ENCODE results near the gene HSFX3. TPM values are rescaled to one million over a fixed set of nuclear protein-coding genes. Genes with fewer than 3 reads are reported as not detected.
"Not testable (repeated sequence)": the region's sequence is repeated elsewhere in the genome, so short reads cannot be mapped to it uniquely, and the experiment has no call there.

Gene HSFX3
- total RNA-seq, 1 donor from 2014 or later: not detected

DNA sequence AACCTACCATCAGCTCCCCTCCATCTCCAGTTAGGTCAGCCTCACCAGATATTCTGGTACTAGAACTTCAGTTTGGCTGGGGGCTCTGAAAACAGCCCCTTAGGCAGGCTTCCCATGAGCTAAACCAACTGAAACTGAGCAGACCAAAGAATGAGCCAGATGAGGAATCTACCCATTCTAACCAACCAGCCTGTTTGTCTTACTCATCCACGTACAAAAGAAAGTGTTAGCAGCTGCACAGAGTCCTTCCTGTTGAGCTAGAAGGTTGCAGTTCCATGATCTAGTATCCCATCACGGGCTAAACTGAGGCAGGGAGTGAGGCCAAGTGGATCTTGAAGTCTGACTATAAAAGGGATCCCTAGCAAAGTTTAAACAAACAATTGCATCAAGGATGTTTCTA, 20.0 kb upstream of the HSFX3 start:
- peaks cover 0 to 2% (median 0%) of the 10 kb centered on the region in 3 donors for H3K4me1 ChIP-seq (ENCODE audit: control insufficient read depth in 3 of 3, insufficient read depth in 3 of 3, low read length in 3 of 3)
- no peaks in the 10 kb centered on the region for H3K27me3 ChIP-seq (ENCODE audit: control insufficient read depth in 3 of 3, insufficient read depth in 3 of 3, low read length in 3 of 3)
- no peak overlapping the region for H3K4me3 ChIP-seq (ENCODE audit: low read length in 3 of 3)
- no peak overlapping the region for H3K9ac ChIP-seq (ENCODE audit: low read depth in 1 of 3, low read length in 3 of 3)
- H3K9me3 ChIP-seq (ENCODE audit: control insufficient read depth in 3 of 3, low read length in 3 of 3): no peaks in the 10 kb centered on the region
- H3K27ac ChIP-seq (ENCODE audit: low read depth, low read length): no peak overlapping the region
- H3K36me3 ChIP-seq (ENCODE audit: control insufficient read depth in 3 of 3, insufficient read depth in 3 of 3, low read length in 3 of 3): no peaks in the 10 kb centered on the region

DNA sequence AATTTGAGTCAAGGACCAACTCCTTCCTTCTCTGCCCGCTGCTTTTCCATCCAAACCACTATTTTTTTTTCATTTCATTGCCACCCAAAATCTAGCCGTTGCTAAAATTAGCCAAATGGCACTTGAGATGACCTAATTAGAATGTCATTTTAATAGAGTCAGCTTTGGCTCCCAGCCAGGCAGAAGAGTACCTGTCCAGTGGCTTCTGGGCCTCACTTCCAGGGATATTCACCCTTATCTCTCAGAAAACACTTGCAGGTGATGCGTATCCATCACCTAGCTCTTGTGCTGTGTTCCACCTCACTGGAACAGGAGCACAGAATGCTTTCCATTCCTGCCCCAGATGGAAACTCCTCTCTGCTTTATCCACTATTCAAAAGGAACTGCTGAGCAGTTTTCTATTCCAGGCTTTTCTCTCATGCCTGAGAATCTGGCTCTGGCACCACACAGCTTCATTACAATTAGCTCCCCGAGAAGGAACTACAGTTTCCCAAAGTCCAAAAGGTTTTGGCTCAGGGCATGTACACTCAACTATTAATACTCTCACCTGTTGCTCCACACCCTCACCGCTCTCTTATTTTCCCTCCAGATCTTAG, 19.1 kb upstream of the HSFX3 start:
- H3K27me3 ChIP-seq (ENCODE audit: control insufficient read depth in 3 of 3, insufficient read depth in 3 of 3, low read length in 3 of 3): no peaks in the 10 kb centered on the region
- no peak overlapping the region for H3K27ac ChIP-seq (ENCODE audit: low read depth, low read length)
- no peak overlapping the region for H3K9ac ChIP-seq (ENCODE audit: low read depth in 1 of 3, low read length in 3 of 3)
- H3K4me3 ChIP-seq (ENCODE audit: low read length in 3 of 3): no peak overlapping the region
- H3K4me1 ChIP-seq (ENCODE audit: control insufficient read depth in 3 of 3, insufficient read depth in 3 of 3, low read length in 3 of 3): peaks cover 0 to 2% (median 0%) of the 10 kb centered on the region in 3 donors
- H3K36me3 ChIP-seq (ENCODE audit: control insufficient read depth in 3 of 3, insufficient read depth in 3 of 3, low read length in 3 of 3): no peaks in the 10 kb centered on the region
- H3K9me3 ChIP-seq (ENCODE audit: control insufficient read depth in 3 of 3, low read length in 3 of 3): no peaks in the 10 kb centered on the region

DNA sequence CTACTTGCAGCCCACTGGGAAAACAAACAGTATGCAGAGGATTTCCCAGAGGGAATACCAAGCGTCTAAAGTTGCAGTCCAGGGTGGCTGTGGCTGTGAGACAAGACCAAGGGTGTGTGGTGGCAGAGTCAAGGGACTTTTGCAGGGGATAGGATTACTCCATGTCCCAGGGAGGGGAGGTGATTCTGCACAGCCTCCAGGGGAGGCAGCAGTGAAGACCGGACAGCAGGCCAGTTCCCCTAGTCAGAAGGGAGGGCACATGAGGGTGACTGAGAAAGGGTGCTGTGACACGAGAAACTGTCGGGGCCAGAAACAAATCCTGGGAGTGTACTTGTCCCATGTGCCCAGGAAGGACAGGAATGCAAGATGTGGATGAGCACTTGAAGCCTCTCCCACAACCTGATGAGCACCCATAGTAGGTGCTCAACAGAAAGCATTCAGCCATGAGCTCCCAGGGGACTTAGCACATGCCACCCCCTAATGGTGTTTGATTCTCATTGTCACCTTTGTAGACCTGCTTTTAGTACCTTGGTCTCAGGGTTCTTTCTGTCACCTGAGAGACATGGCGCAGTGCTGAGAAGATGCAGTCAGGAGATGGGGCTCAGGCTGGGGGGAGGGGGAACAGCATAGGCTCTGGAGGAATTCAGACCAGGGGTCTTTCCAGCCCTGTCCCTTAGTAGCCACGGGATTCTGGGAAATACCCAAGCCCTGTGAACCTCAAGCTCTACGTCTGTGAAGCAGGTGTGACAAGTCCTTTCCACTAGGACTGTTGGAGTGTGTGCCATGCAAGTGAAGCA, 18.1 kb upstream of the HSFX3 start:
- no peak overlapping the region for H3K9ac ChIP-seq (ENCODE audit: low read depth in 1 of 3, low read length in 3 of 3)
- peaks cover 0 to 2% (median 0%) of the 10 kb centered on the region in 3 donors for H3K4me1 ChIP-seq (ENCODE audit: control insufficient read depth in 3 of 3, insufficient read depth in 3 of 3, low read length in 3 of 3)
- no peaks in the 10 kb centered on the region for H3K9me3 ChIP-seq (ENCODE audit: control insufficient read depth in 3 of 3, low read length in 3 of 3)
- no peak overlapping the region for H3K27ac ChIP-seq (ENCODE audit: low read depth, low read length)
- H3K27me3 ChIP-seq (ENCODE audit: control insufficient read depth in 3 of 3, insufficient read depth in 3 of 3, low read length in 3 of 3): no peaks in the 10 kb centered on the region
- no peaks in the 10 kb centered on the region for H3K36me3 ChIP-seq (ENCODE audit: control insufficient read depth in 3 of 3, insufficient read depth in 3 of 3, low read length in 3 of 3)
- H3K4me3 ChIP-seq (ENCODE audit: low read length in 3 of 3): no peak overlapping the region

DNA sequence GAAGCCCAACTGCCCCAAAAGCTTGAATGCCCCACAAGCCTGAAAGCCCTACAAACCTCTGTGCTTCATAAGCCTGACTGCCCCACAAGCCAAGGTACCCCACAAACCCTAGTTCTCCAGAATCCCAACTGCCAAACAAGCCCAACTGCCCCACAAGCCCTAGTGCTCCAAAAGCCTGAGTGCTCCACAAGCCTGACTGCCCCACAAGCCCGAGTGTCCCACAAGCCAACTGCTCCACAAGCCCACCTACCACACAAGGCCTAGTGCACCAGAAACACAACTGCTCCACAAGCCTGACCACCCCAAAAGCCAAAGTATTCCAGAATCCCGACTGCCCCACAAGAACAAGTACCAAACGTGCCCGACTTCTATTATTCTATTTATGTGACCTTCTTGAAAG, 13.6 kb upstream of the HSFX3 start:
- no peaks in the 10 kb centered on the region for H3K27me3 ChIP-seq (ENCODE audit: control insufficient read depth in 3 of 3, insufficient read depth in 3 of 3, low read length in 3 of 3)
- no peak overlapping the region for H3K27ac ChIP-seq (ENCODE audit: low read depth, low read length)
- no peaks in the 10 kb centered on the region for H3K36me3 ChIP-seq (ENCODE audit: control insufficient read depth in 3 of 3, insufficient read depth in 3 of 3, low read length in 3 of 3)

DNA sequence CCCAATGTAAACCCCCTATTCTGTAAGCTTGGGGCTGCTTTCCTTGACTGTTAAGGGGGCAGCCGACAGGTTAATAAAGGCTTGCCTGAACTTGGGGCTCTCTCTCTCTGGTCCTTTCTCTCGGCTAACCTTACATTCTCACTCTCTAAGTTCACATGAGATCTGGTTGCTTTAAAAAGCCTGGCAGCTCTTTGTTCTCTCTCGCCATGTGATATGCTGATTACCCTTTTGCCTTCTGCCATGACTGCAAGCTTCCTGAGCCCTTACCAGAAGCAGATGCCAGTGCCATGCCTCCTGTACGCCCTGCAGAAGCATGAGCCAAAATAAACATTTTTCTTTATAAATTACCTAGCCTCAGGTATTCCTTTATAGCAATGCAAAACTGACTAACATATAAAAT, 5.5 kb upstream of the HSFX3 start:
- not testable (repeated sequence) for H3K36me3 ChIP-seq (ENCODE audit: control insufficient read depth in 3 of 3, insufficient read depth in 3 of 3, low read length in 3 of 3); H3K27ac ChIP-seq (ENCODE audit: low read depth, low read length); H3K27me3 ChIP-seq (ENCODE audit: control insufficient read depth in 3 of 3, insufficient read depth in 3 of 3, low read length in 3 of 3); H3K4me3 ChIP-seq (ENCODE audit: low read length in 3 of 3); H3K4me1 ChIP-seq (ENCODE audit: control insufficient read depth in 3 of 3, insufficient read depth in 3 of 3, low read length in 3 of 3); H3K9me3 ChIP-seq (ENCODE audit: control insufficient read depth in 3 of 3, low read length in 3 of 3); H3K9ac ChIP-seq (ENCODE audit: low read depth in 1 of 3, low read length in 3 of 3)

More for the DNA sequence above, 13.6 kb upstream of the HSFX3 start:
- no peak overlapping the region for H3K9ac ChIP-seq (ENCODE audit: low read depth in 1 of 3, low read length in 3 of 3)
- no peaks in the 10 kb centered on the region for H3K4me1 ChIP-seq (ENCODE audit: control insufficient read depth in 3 of 3, insufficient read depth in 3 of 3, low read length in 3 of 3)
- no peaks in the 10 kb centered on the region for H3K9me3 ChIP-seq (ENCODE audit: control insufficient read depth in 3 of 3, low read length in 3 of 3)
- H3K4me3 ChIP-seq (ENCODE audit: low read length in 3 of 3): no peak overlapping the region

DNA sequence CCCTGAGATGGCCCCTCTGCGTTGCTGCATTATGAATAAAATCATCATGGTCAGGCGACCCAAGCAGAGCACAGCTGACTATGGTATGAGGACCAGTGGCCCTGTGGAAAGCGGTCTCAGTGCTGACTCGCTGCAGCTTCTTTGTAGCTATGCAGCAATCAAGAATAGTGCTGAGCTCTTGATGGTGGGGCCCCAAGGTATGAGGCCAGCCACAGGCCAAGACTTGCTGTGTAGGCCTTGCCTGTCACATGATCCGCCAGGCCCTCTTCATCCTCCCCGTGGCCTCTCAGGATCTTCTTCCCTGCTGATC, 2.2 kb upstream of the HSFX3 start:
- not testable (repeated sequence) for H3K9me3 ChIP-seq (ENCODE audit: control insufficient read depth in 3 of 3, low read length in 3 of 3); H3K4me3 ChIP-seq (ENCODE audit: low read length in 3 of 3); H3K4me1 ChIP-seq (ENCODE audit: control insufficient read depth in 3 of 3, insufficient read depth in 3 of 3, low read length in 3 of 3); H3K27ac ChIP-seq (ENCODE audit: low read depth, low read length); H3K27me3 ChIP-seq (ENCODE audit: control insufficient read depth in 3 of 3, insufficient read depth in 3 of 3, low read length in 3 of 3); H3K9ac ChIP-seq (ENCODE audit: low read depth in 1 of 3, low read length in 3 of 3); H3K36me3 ChIP-seq (ENCODE audit: control insufficient read depth in 3 of 3, insufficient read depth in 3 of 3, low read length in 3 of 3)

DNA sequence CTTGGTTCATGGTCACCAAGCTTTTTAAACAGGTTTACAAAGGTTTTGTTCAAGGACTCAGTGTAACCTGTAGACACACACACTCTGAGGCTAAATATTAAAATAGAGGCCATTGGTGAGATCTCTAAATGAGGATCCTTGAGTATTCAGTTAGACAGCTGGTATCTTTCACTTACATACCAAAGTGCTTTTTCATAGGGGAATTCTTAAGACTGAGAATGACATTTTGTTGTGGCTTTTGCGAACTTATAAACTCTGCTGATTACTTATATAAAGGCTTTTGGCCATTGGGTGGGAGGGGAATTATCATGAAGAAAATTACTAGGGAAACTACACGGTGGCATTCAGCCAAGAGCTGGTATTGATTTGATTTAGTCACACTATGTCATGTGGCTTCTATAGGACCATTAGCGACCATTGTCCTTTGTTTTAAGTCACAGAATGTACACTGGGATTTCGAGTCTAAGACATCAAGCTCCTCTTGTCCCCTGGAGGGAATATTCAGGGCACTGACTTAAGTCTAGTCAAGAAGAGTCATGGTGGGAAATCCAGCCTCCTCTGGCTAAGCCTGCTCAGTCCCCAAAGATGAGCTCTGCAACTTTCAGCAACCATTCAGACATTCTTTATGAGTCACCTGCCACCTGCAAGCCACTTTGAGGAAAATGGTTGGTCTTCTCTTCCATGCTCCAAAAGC, 1.7 kb upstream of the HSFX3 start:
- H3K27me3 ChIP-seq (ENCODE audit: control insufficient read depth in 3 of 3, insufficient read depth in 3 of 3, low read length in 3 of 3); H3K36me3 ChIP-seq (ENCODE audit: control insufficient read depth in 3 of 3, insufficient read depth in 3 of 3, low read length in 3 of 3); H3K4me1 ChIP-seq (ENCODE audit: control insufficient read depth in 3 of 3, insufficient read depth in 3 of 3, low read length in 3 of 3); H3K4me3 ChIP-seq (ENCODE audit: low read length in 3 of 3); H3K27ac ChIP-seq (ENCODE audit: low read depth, low read length); H3K9me3 ChIP-seq (ENCODE audit: control insufficient read depth in 3 of 3, low read length in 3 of 3); H3K9ac ChIP-seq (ENCODE audit: low read depth in 1 of 3, low read length in 3 of 3): not testable (repeated sequence)

DNA sequence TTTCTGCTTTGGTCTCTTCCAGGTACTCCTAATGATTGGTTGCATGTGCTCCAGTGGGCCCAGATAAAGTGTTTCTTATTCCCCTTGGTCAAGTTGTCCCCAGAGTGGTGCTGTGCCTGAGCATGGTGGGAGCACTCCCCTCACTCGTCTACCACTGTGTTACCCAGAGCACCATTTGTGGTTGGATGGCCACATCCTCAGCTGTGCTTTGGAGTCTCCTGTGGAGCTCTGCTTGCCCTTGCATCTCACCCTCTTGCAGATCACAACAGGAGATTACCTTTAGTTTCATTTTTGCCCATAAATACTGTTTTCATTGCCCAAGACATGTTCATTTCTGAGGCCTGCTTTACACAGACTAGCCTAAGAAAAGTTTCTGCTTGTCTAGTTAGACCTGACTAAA, 730 bp upstream of the HSFX3 start:
- not testable (repeated sequence) for H3K36me3 ChIP-seq (ENCODE audit: control insufficient read depth in 3 of 3, insufficient read depth in 3 of 3, low read length in 3 of 3); H3K4me1 ChIP-seq (ENCODE audit: control insufficient read depth in 3 of 3, insufficient read depth in 3 of 3, low read length in 3 of 3); H3K4me3 ChIP-seq (ENCODE audit: low read length in 3 of 3); H3K9me3 ChIP-seq (ENCODE audit: control insufficient read depth in 3 of 3, low read length in 3 of 3); H3K27ac ChIP-seq (ENCODE audit: low read depth, low read length); H3K27me3 ChIP-seq (ENCODE audit: control insufficient read depth in 3 of 3, insufficient read depth in 3 of 3, low read length in 3 of 3); H3K9ac ChIP-seq (ENCODE audit: low read depth in 1 of 3, low read length in 3 of 3)

DNA sequence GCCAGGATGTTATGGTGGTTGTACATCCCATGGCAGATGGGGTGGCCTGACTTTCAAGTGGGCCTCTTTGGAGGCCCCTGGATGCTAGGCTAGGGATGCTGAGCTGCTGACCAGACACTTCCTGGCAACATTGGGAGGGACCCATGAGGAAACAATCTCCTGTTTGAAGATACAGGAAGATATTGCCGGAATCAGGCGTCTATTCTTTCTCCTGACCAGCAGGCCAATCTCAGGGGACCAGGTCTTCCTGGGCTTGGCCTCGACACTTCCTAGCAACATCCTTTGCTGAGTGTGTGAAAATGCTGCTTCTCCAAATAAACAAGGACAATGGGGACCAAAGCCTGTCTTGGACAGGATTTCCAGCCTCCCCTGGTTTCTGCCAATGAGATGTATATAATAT, 1.9 kb downstream of the HSFX3 start:
- not testable (repeated sequence) for H3K27ac ChIP-seq (ENCODE audit: low read depth, low read length); H3K9me3 ChIP-seq (ENCODE audit: control insufficient read depth in 3 of 3, low read length in 3 of 3); H3K27me3 ChIP-seq (ENCODE audit: control insufficient read depth in 3 of 3, insufficient read depth in 3 of 3, low read length in 3 of 3); H3K36me3 ChIP-seq (ENCODE audit: control insufficient read depth in 3 of 3, insufficient read depth in 3 of 3, low read length in 3 of 3); H3K9ac ChIP-seq (ENCODE audit: low read depth in 1 of 3, low read length in 3 of 3); H3K4me3 ChIP-seq (ENCODE audit: low read length in 3 of 3); H3K4me1 ChIP-seq (ENCODE audit: control insufficient read depth in 3 of 3, insufficient read depth in 3 of 3, low read length in 3 of 3)

DNA sequence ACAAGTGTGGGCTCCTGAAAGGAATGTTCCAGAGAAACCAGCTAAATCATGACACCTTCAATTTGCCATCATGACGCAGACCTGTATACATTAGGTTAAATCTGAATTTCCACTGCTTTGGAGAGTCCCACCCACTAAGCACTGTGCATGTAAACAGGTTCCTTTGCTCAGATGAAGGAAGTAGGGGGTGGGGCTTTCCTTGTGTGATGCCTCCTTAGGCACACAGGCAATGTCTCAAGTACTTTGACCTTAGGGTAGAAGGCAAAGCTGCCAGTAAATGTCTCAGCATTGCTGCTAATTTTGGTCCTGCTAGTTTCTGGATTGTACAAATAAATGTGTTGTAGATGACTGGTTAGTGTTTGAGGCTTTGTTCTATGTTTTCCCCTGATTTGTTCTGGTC, 2.8 kb downstream of the HSFX3 start:
- H3K4me3 ChIP-seq (ENCODE audit: low read length in 3 of 3); H3K27ac ChIP-seq (ENCODE audit: low read depth, low read length): not testable (repeated sequence)

More for the DNA sequence above, 2.8 kb downstream of the HSFX3 start:
- not testable (repeated sequence) for H3K4me1 ChIP-seq (ENCODE audit: control insufficient read depth in 3 of 3, insufficient read depth in 3 of 3, low read length in 3 of 3); H3K9ac ChIP-seq (ENCODE audit: low read depth in 1 of 3, low read length in 3 of 3); H3K36me3 ChIP-seq (ENCODE audit: control insufficient read depth in 3 of 3, insufficient read depth in 3 of 3, low read length in 3 of 3); H3K27me3 ChIP-seq (ENCODE audit: control insufficient read depth in 3 of 3, insufficient read depth in 3 of 3, low read length in 3 of 3); H3K9me3 ChIP-seq (ENCODE audit: control insufficient read depth in 3 of 3, low read length in 3 of 3)
